Activated CD8-positive, alpha-beta T cell treated with anti-CD3 and anti-CD28 coated beads for 36 hours (primary cell): Measurements from ENCODE around the gene LYG1. TPM values are rescaled to one million over a fixed set of nuclear protein-coding genes. Genes with fewer than 3 reads are reported as not detected.

Experiments used
- ATAC-seq: fragments of 200-7000 bp; cut with Tn5 transposase; one replicate; pipeline ENCODE4 v1.10.0; 2021; ENCODE audit warnings: mild to moderate bottlenecking, moderate library complexity
- CTCF ChIA-PET: fragments of 350-600 bp; sonication (Branson Sonifier 250); formaldehyde crosslinking; loops from one replicate; lab custom pipeline; 2021; ENCODE audit warnings: antibody characterized with exemption; lab: Charles Lee
- POLR2A ChIA-PET: fragments of 350-600 bp; sonication (Branson Sonifier 250); formaldehyde crosslinking; loops from one replicate; lab custom pipeline; 2021; ENCODE audit warnings: antibody characterized with exemption; lab: Charles Lee
- DNase-seq: peaks from one replicate; pipeline ENCODE4 v3.0.0-alpha.2; 2020
- H3K27ac Mint-ChIP-seq: one replicate; pipeline ENCODE4 v1.8.0; 2021; ENCODE audit warnings: mild to moderate bottlenecking, mixed read lengths
- H3K27me3 Mint-ChIP-seq: one replicate; pipeline ENCODE4 v1.8.0; 2021; ENCODE audit warnings: mixed read lengths
- H3K36me3 Mint-ChIP-seq: one replicate; pipeline ENCODE4 v1.8.0; 2021; ENCODE audit warnings: low read depth, mixed read lengths
- H3K4me1 Mint-ChIP-seq: one replicate; pipeline ENCODE4 v1.8.0; 2021; ENCODE audit warnings: low read depth, mixed read lengths
- H3K4me3 Mint-ChIP-seq: one replicate; pipeline ENCODE4 v1.8.0; 2021; ENCODE audit warnings: mild to moderate bottlenecking, moderate library complexity, mixed read lengths
- H3K9me3 Mint-ChIP-seq: one replicate; pipeline ENCODE4 v1.8.0; 2021; ENCODE audit warnings: mixed read lengths
- intact Hi-C: fragments of 100-400 bp; cut with micrococcal nuclease; formaldehyde crosslinking; loops from one replicate; pipeline ENCODE4 v1.10.0; 2022
- total RNA-seq, 2 experiments: library from RNA; stranded (reverse); gene quantifications; one replicate each; pipeline ENCODE4 v1.2.3, GENCODE V29; 2021
- TF ChIP-seq, protein P1 (sequence below): fragments of 200-600 bp; IDR thresholded peaks from one replicate; pipeline ENCODE4 v1.8.0; 2022; ENCODE audit warnings: antibody characterized with exemption, mild to moderate bottlenecking

Gene LYG1
- total RNA-seq, 2 experiments from 2014 or later, result 0.54 to 0.81 TPM

DNA sequence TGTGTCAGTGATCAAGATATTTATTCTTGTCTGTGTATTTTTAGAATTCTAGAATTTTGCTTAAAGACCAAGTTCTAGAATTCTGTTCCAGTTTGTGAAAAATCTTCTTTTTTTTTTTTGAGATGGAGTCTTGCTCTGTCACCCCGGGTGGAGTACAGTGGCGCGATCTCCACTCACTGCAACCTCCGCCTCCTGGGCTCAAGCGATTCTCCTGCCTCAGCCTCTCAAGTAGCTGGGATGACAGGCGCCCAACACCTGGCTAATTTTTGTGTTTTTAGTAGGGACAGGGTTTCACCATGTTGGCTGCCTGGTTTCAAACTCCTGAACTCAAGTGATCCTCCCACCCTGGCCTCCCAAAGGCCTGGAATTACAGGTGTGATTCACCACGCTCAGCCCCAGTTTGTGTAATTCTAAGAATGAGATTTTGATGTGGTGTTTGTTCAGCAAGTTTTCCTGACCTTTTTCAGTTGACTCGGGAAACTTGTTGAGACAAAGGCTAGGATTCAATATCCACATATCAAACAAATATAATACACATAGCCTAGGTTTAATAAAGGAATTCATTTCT lies 39.8 kb upstream of the LYG1 start:
- Mint-ChIP-seq H3K27me3 (no peaks in the 10 kb centered on the region), H3K4me3 (no peak overlapping the region)
- no peak for DNase-seq

GRCh38 chr2:99338029-99338585 lies 37.1 kb upstream of the LYG1 start:
- Mint-ChIP-seq H3K4me1 (peaks cover 43% of the 10 kb centered on the region), H3K9me3 (no peaks in the 10 kb centered on the region), H3K36me3 (peaks cover 6% of the 10 kb centered on the region), H3K27ac (no peak overlapping the region), H3K27me3 (no peaks in the 10 kb centered on the region), H3K4me3 (no peak overlapping the region)
- no peak for ATAC-seq
- ChIA-PET CTCF (interaction anchor here (1.3 to 1.9 kb wide), 3 partner anchors 12 to 183 kb away, joined by 3 to 7 read pairs (median 5); partner anchors contain the start of genes LIPT1 and TSGA10), POLR2A (interaction anchor here (0.7 to 2.6 kb wide), 10 partner anchors 8 to 197 kb away, joined by 3 to 14 read pairs (median 3); partner anchors contain the start of gene C2orf15)
- DNase-seq, result no peak
- TF ChIP-seq, protein P1, sequence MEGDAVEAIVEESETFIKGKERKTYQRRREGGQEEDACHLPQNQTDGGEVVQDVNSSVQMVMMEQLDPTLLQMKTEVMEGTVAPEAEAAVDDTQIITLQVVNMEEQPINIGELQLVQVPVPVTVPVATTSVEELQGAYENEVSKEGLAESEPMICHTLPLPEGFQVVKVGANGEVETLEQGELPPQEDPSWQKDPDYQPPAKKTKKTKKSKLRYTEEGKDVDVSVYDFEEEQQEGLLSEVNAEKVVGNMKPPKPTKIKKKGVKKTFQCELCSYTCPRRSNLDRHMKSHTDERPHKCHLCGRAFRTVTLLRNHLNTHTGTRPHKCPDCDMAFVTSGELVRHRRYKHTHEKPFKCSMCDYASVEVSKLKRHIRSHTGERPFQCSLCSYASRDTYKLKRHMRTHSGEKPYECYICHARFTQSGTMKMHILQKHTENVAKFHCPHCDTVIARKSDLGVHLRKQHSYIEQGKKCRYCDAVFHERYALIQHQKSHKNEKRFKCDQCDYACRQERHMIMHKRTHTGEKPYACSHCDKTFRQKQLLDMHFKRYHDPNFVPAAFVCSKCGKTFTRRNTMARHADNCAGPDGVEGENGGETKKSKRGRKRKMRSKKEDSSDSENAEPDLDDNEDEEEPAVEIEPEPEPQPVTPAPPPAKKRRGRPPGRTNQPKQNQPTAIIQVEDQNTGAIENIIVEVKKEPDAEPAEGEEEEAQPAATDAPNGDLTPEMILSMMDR, result no peak
- intact Hi-C loops, result loop anchor here (10.0 kb wide), 1 partner anchor 183 kb away; the partner anchor contains the start of genes LIPT1 and TSGA10

More for the DNA sequence above, 39.8 kb upstream of the LYG1 start:
- no peak for ATAC-seq
- ChIA-PET POLR2A (no interaction called here), CTCF (no interaction called here)
- Mint-ChIP-seq H3K27ac (no peak overlapping the region), H3K9me3 (no peaks in the 10 kb centered on the region), H3K36me3 (peaks cover 9% of the 10 kb centered on the region), H3K4me1 (peaks cover 41% of the 10 kb centered on the region)
- intact Hi-C loops, result no loop called here
- TF ChIP-seq, protein P1, result no peak

GRCh38 chr2:99337113-99338028 lies 36.4 kb upstream of the LYG1 start, which contains the start of gene EIF5B:
EIF5B (plus strand) TSS chr2:99337389; CDS start chr2:99337555, 166 bp downstream.
- Mint-ChIP-seq H3K4me1 (peaks cover 39% of the 10 kb centered on the region), H3K9me3 (no peaks in the 10 kb centered on the region), H3K27me3 (no peaks in the 10 kb centered on the region), H3K4me3 (no peak within 1 kb of the TSS), H3K36me3 (peaks cover 6% of the 10 kb centered on the region), H3K27ac (no peak within 1 kb of the TSS)
- TF ChIP-seq, protein P1, result peak; percentile 42
- DNase-seq (peak; percentile 94), ATAC-seq (peak; percentile 72)
- ChIA-PET POLR2A (interaction anchor here (0.6 to 2.6 kb wide), 20 partner anchors 9 to 681 kb away, joined by 3 to 14 read pairs (median 3); partner anchors contain the start of genes C2orf15 and MITD1), CTCF (interaction anchor here (0.6 to 1.9 kb wide), 4 partner anchors 13 to 182 kb away, joined by 3 to 7 read pairs (median 4); partner anchors contain the start of genes LIPT1 and TSGA10)
- intact Hi-C loops, result loop anchor here (2.0 to 10.0 kb wide), 2 partner anchors 153 to 183 kb away; partner anchors contain the start of genes LIPT1, REV1 and TSGA10

GRCh38 chr2:99336804-99337112 lies 35.8 kb upstream of the LYG1 start:
- intact Hi-C loops, result loop anchor here (2.0 to 10.0 kb wide), 2 partner anchors 154 to 182 kb away; partner anchors contain the start of genes LIPT1, REV1 and TSGA10
- Mint-ChIP-seq H3K4me1 (peaks cover 37% of the 10 kb centered on the region), H3K27me3 (no peaks in the 10 kb centered on the region), H3K4me3 (no peak overlapping the region), H3K36me3 (peaks cover 12% of the 10 kb centered on the region), H3K9me3 (no peaks in the 10 kb centered on the region), H3K27ac (no peak overlapping the region)
- ATAC-seq (peak; percentile 12), DNase-seq (no peak)
- TF ChIP-seq, protein P1, result no peak
- ChIA-PET POLR2A (interaction anchor here (0.6 to 2.6 kb wide), 16 partner anchors 9 to 680 kb away, joined by 3 to 14 read pairs (median 4); partner anchors contain the start of genes C2orf15 and MITD1), CTCF (interaction anchor here (0.7 to 1.9 kb wide), 3 partner anchors 12 to 182 kb away, joined by 4 to 7 read pairs (median 7); partner anchors contain the start of genes LIPT1, REV1 and TSGA10)
